H9 (cell line): ENCODE data around the gene CRYGS. TPM values are rescaled to one million over a fixed set of nuclear protein-coding genes. Genes with fewer than 3 reads are reported as not detected.

Experiments used
- DNase-seq: peaks from one replicate; pipeline ENCODE4 v3.0.0-alpha.2; 2017
- H2AFZ ChIP-seq: one replicate; pipeline ENCODE4 v1.6.1; 2013; ENCODE audit warnings: mild to moderate bottlenecking, low read length, control low read depth, moderate library complexity
- H2AK5ac ChIP-seq: 2 replicates; pipeline ENCODE4 v1.6.1; 2013; ENCODE audit warnings: low read length, control low read depth, mixed read lengths; ENCODE audit not compliant: insufficient read length
- H2BK120ac ChIP-seq: one replicate; pipeline ENCODE4 v1.6.1; 2013; ENCODE audit warnings: low read depth, mild to moderate bottlenecking, low read length, control low read depth, inconsistent platforms; ENCODE audit not compliant: poor library complexity, severe bottlenecking
- H2BK12ac ChIP-seq: 2 replicates; pipeline ENCODE4 v1.6.1; 2013; ENCODE audit warnings: low read length, control low read depth, mixed read lengths, low read depth; ENCODE audit not compliant: insufficient read length
- H2BK15ac ChIP-seq: 2 replicates; pipeline ENCODE4 v1.6.1; 2013; ENCODE audit warnings: low read depth, low read length, control low read depth
- H2BK20ac ChIP-seq: one replicate; pipeline ENCODE4 v1.6.1; 2013; ENCODE audit warnings: low read depth, mild to moderate bottlenecking, low read length, control low read depth, inconsistent platforms; ENCODE audit not compliant: poor library complexity, severe bottlenecking
- H2BK5ac ChIP-seq: 2 replicates; pipeline ENCODE4 v1.6.1; 2013; ENCODE audit warnings: low read length, control low read depth, mixed read lengths; ENCODE audit not compliant: insufficient read length
- H3K14ac ChIP-seq: 2 replicates; pipeline ENCODE4 v1.6.1; 2013; ENCODE audit warnings: low read length, control low read depth; ENCODE audit not compliant: insufficient read depth
- H3K18ac ChIP-seq: 2 replicates; pipeline ENCODE4 v1.6.1; 2013; ENCODE audit warnings: low read depth, mild to moderate bottlenecking, mixed read lengths, low read length, control low read depth; ENCODE audit not compliant: insufficient read length
- H3K23ac ChIP-seq: 2 replicates; pipeline ENCODE4 v1.6.1; 2013; ENCODE audit warnings: low read length, control low read depth, mixed read lengths, low read depth; ENCODE audit not compliant: insufficient read length
- H3K23me2 ChIP-seq: 2 replicates; pipeline ENCODE4 v1.6.1; 2013; ENCODE audit warnings: low read depth, mild to moderate bottlenecking, mixed read lengths, low read length, control low read depth; ENCODE audit not compliant: insufficient read length, poor library complexity, severe bottlenecking
- H3K27ac ChIP-seq: 2 replicates; pipeline ENCODE4 v1.5.1; 2013; ENCODE audit warnings: low read length, control low read depth, mixed read lengths, low read depth; ENCODE audit not compliant: insufficient read length
- H3K27me3 ChIP-seq: 2 replicates; pipeline ENCODE4 v1.6.1; 2013; ENCODE audit warnings: low read length, control low read depth, inconsistent platforms; ENCODE audit not compliant: insufficient read depth
- H3K4ac ChIP-seq: 2 replicates; pipeline ENCODE4 v1.6.1; 2013; ENCODE audit warnings: low read depth, mild to moderate bottlenecking, control low read depth, inconsistent platforms, low read length, moderate library complexity
- H3K4me1 ChIP-seq: 2 replicates; pipeline ENCODE4 v1.6.1; 2013; ENCODE audit warnings: low read length, control low read depth, inconsistent platforms; ENCODE audit not compliant: insufficient read depth
- H3K4me2 ChIP-seq: 2 replicates; pipeline ENCODE4 v1.6.1; 2013; ENCODE audit warnings: low read length, control low read depth, mixed read lengths; ENCODE audit not compliant: insufficient read length, insufficient read depth
- H3K56ac ChIP-seq: 2 replicates; pipeline ENCODE4 v1.6.1; 2013; ENCODE audit warnings: low read depth, mild to moderate bottlenecking, mixed read lengths, low read length, control low read depth; ENCODE audit not compliant: insufficient read length
- H3K79me1 ChIP-seq: 2 replicates; pipeline ENCODE4 v1.6.1; 2013; ENCODE audit warnings: low read depth, mild to moderate bottlenecking, moderate library complexity, low read length, control low read depth, inconsistent platforms; ENCODE audit not compliant: insufficient read depth, poor library complexity, severe bottlenecking
- H3K79me2 ChIP-seq: 2 replicates; pipeline ENCODE4 v1.6.1; 2013; ENCODE audit warnings: low read length, control low read depth, inconsistent platforms; ENCODE audit not compliant: insufficient read depth
- H3K9ac ChIP-seq: 2 replicates; pipeline ENCODE4 v1.6.1; 2013; ENCODE audit warnings: low read length, control low read depth, mixed read lengths; ENCODE audit not compliant: insufficient read length; ENCODE audit errors: extremely low read depth
- H3K9me3 ChIP-seq: one replicate; pipeline ENCODE4 v1.6.1; 2013; ENCODE audit warnings: low read depth, low read length, inconsistent platforms; ENCODE audit not compliant: control insufficient read depth
- H3T11ph ChIP-seq: one replicate; pipeline ENCODE4 v1.6.1; 2013; ENCODE audit warnings: mild to moderate bottlenecking, low read length, control low read depth, inconsistent platforms
- H4K20me1 ChIP-seq: one replicate; pipeline ENCODE4 v1.6.1; 2013; ENCODE audit not compliant: control insufficient read depth, insufficient read length, insufficient read depth
- H4K5ac ChIP-seq: 2 replicates; pipeline ENCODE4 v1.6.1; 2013; ENCODE audit warnings: low read depth, mild to moderate bottlenecking, mixed read lengths, low read length, control low read depth; ENCODE audit not compliant: insufficient read length
- H4K8ac ChIP-seq: replicated peaks from 2 replicates; pipeline ENCODE4 v1.6.1; 2013; ENCODE audit warnings: low read length, control low read depth, mixed read lengths, low read depth; ENCODE audit not compliant: insufficient read length
- H4K91ac ChIP-seq: 2 replicates; pipeline ENCODE4 v1.6.1; 2013; ENCODE audit warnings: low read depth, mild to moderate bottlenecking, moderate library complexity, mixed read lengths, low read length, control low read depth; ENCODE audit not compliant: insufficient read length
- H3K27ac Mint-ChIP-seq, 3 experiments: 2 replicates in 2 of 3; 3 replicates in 1 of 3; pipeline ENCODE4 v1.8.0; 2020 to 2021; ENCODE audit warnings: mixed read lengths in 3 of 3, mild to moderate bottlenecking in 1 of 3, moderate library complexity in 1 of 3
- H3K27me3 Mint-ChIP-seq: 2 replicates; pipeline ENCODE4 v1.8.0; 2021; ENCODE audit warnings: low read depth, mild to moderate bottlenecking, moderate library complexity, mixed read lengths
- H3K36me3 Mint-ChIP-seq, 3 experiments: 2 replicates in 2 of 3; 3 replicates in 1 of 3; pipeline ENCODE4 v1.8.0; 2020 to 2021; ENCODE audit warnings: low read depth in 3 of 3, mixed read lengths in 3 of 3; ENCODE audit not compliant: insufficient read depth in 1 of 3
- H3K4me1 Mint-ChIP-seq, 2 experiments: 2 replicates each; pipeline ENCODE4 v1.8.0; 2020; ENCODE audit warnings: mixed read lengths in 2 of 2
- H3K4me3 Mint-ChIP-seq, 2 experiments: 2 replicates in 1 of 2; 3 replicates in 1 of 2; pipeline ENCODE4 v1.8.0; 2020 to 2021; ENCODE audit warnings: mild to moderate bottlenecking in 2 of 2, mixed read lengths in 2 of 2, moderate library complexity in 1 of 2
- H3K9me3 Mint-ChIP-seq, 2 experiments: 2 replicates in 1 of 2; 3 replicates in 1 of 2; pipeline ENCODE4 v1.8.0; 2020; ENCODE audit warnings: mild to moderate bottlenecking in 2 of 2, mixed read lengths in 2 of 2, moderate library complexity in 1 of 2
- WGBS: extraction: QIAGEN DNeasy Blood & Tissue Kit; methylation state at CpG from one replicate; pipeline ENCODE4 v1.1.7; 2013; ENCODE audit warnings: missing lambda C conversion rate, low lambda C conversion rate, mixed read lengths; ENCODE audit not compliant: insufficient read length; ENCODE audit errors: extremely low coverage; 5-methylcytosine and 5-hydroxymethylcytosine counted together
- total RNA-seq: library from RNA; stranded (reverse); gene quantifications from 2 replicates; pipeline ENCODE4 v1.2.1, GENCODE V29; 2021
- TF ChIP-seq, protein P1 (sequence below): fragments of 200-600 bp; sonication (generic); conservative IDR thresholded peaks from 3 replicates; pipeline ENCODE4 v1.8.0; 2021; ENCODE audit warnings: antibody characterized with exemption, mild to moderate bottlenecking

Gene CRYGS
- total RNA-seq, 1 experiment from 2014 or later = 1.0 TPM

DNA sequence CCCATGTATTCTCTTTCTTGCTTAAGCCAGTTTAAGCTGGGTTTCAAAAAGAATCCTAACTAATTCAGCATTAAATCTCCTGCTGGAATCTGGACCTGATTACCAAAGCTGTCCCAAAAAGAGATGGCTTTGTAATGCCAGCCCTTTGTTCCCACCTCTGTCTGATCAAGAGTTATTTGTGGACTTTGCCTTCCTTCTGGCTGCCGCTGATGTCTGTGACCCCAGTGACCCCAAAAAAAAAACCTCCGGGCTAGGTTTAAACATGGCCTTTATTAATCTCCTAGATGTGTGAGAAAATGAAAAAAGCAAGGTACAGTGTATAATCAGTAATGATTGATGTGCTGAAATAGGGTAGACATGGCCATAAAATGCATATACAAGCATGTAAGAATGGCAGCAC lies 20.7 kb downstream of the CRYGS start:
- Mint-ChIP-seq H3K9me3 (peaks cover 0 to 2% of the 10 kb centered on the region in 2 experiments; a peak in 1 of 5 replicates), H3K4me1 (peaks cover 0 to 7% of the 10 kb centered on the region in 2 experiments; a peak in 1 of 4 replicates), H3K36me3 (no peaks in the 10 kb centered on the region), H3K4me3 (no peak overlapping the region), H3K27me3 (peaks cover 13% of the 10 kb centered on the region), H3K27ac (no peak overlapping the region)
- DNase-seq = no peak
- no peaks in the 10 kb centered on the region for H3K27me3 ChIP-seq
- H3K79me1 ChIP-seq = no peaks in the 10 kb centered on the region
- no peaks in the 10 kb centered on the region for H3K23me2 ChIP-seq
- H3K14ac ChIP-seq = no peak overlapping the region
- no peak overlapping the region for H2AFZ ChIP-seq
- H3K56ac ChIP-seq = no peak overlapping the region
- H4K91ac ChIP-seq = no peak overlapping the region
- H3K4me1 ChIP-seq = no peaks in the 10 kb centered on the region
- WGBS = no CpG with 5 or more reads among the region's 2 CpGs
- no peak overlapping the region for H3T11ph ChIP-seq
- no peak overlapping the region for H3K9ac ChIP-seq
- H4K5ac ChIP-seq = no peak overlapping the region
- no peak overlapping the region for H2BK120ac ChIP-seq
- no peaks in the 10 kb centered on the region for H4K20me1 ChIP-seq
- no peak overlapping the region for H3K27ac ChIP-seq
- no peak overlapping the region for H3K23ac ChIP-seq
- no peak overlapping the region for H3K4me2 ChIP-seq
- H2BK20ac ChIP-seq = no peak overlapping the region
- H2BK12ac ChIP-seq = no peak overlapping the region
- no peak overlapping the region for H4K8ac ChIP-seq
- no peak overlapping the region for H3K4ac ChIP-seq
- H3K18ac ChIP-seq = no peak overlapping the region
- no peak overlapping the region for H2BK15ac ChIP-seq
- TF ChIP-seq, protein P1, sequence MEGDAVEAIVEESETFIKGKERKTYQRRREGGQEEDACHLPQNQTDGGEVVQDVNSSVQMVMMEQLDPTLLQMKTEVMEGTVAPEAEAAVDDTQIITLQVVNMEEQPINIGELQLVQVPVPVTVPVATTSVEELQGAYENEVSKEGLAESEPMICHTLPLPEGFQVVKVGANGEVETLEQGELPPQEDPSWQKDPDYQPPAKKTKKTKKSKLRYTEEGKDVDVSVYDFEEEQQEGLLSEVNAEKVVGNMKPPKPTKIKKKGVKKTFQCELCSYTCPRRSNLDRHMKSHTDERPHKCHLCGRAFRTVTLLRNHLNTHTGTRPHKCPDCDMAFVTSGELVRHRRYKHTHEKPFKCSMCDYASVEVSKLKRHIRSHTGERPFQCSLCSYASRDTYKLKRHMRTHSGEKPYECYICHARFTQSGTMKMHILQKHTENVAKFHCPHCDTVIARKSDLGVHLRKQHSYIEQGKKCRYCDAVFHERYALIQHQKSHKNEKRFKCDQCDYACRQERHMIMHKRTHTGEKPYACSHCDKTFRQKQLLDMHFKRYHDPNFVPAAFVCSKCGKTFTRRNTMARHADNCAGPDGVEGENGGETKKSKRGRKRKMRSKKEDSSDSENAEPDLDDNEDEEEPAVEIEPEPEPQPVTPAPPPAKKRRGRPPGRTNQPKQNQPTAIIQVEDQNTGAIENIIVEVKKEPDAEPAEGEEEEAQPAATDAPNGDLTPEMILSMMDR = no peak
- H2AK5ac ChIP-seq = no peak overlapping the region
- H2BK5ac ChIP-seq = no peak overlapping the region
- H3K9me3 ChIP-seq = no peaks in the 10 kb centered on the region
- no peaks in the 10 kb centered on the region for H3K79me2 ChIP-seq
